ENCODE measurements around the gene SKIC8.

Gene SKIC8

GRCh38 chr15:78299101-78299930, at the start of gene SKIC8:
TSS of gene SKIC8 (minus strand) at chr15:78299609. CDS start at chr15:78295686, 3,923 bp downstream.
- DNase-seq (ENCODE audit: low read depth in 2 of 2): peak; percentile 80 to 89

DNA sequence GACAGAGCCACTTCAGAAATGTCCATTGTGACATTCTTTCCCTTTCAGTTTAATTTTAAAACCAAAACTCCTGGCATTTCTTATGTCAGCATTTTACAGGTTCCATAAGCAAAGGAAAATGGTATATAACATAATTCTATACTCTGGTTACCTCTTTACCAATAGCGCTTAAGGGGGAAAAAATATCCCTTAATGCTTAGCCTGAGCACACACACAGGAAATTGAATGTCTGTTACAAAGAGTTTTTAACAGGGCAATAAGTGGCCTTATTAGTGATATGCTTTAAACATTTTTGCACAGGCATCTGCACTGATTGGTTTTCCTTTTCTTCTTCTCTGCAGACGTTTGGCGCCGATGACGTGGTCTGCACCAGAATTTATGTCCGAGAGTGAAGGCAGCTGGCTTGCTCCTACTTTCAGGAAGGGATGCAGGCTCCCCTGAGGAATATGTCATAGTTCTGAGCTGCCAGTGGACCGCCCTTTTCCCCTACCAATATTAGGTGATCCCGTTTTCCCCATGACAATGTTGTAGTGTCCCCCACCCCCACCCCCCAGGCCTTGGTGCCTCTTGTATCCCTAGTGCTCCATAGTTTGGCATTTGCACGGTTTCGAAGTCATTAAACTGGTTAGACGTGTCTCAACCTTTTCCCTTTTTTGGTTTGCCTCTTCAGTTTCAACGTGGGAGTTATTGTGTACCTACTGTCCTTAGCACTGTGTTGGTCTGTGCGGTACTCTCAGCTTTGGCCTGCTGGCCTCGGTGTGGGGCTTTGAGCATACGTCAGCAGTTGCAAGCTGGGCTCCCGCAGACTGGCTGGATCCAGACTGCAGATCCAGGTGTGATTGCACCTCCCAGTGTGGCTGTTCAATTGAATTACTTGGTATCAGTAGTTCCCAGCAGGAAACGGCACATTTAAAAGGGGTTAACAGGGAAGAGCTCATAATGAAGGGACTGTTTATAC, 48.5 kb upstream of the SKIC8 start:
- no peak for DNase-seq (ENCODE audit: low read depth in 2 of 2)

DNA sequence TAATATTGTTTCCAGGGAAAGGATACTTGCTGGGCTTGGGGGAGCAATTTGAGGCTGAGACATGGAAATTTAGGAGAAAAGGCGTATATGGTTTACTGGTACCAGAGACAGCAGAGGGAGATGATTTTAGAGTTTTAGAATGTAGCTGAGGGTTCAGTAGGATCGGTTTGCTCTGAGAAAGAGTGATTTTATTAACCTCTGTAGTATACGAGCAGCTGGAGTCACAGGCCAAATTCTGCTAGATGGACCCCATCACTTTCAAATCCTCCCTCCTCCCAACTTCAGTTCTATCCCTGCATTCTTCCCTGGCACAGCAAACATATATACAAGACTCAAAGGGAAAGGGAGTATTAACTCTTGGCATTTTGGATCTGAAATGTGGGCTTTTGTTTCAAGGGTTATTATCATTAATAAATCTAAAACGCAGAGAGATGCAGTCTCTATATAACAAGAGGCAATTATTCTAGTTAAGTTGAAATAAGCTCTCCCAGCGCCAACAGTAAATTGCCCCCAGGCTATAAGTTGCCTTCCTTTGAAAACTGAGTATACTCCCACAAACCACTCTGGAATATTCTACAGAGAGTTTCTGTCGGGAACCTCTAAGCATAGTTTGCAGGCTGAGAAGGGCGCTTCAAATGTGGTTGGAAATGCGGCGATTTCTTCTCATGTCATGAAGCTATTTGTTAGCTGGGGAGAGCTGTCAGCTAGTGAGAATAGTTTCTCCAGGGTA, 46.2 kb upstream of the SKIC8 start:
- no peak for DNase-seq (ENCODE audit: low read depth in 2 of 2)

- no peak for DNase-seq (ENCODE audit: low read depth in 2 of 2)
These were observed 44.1 kb upstream of the SKIC8 start for GRCh38 chr15:78343276-78344060.

DNA sequence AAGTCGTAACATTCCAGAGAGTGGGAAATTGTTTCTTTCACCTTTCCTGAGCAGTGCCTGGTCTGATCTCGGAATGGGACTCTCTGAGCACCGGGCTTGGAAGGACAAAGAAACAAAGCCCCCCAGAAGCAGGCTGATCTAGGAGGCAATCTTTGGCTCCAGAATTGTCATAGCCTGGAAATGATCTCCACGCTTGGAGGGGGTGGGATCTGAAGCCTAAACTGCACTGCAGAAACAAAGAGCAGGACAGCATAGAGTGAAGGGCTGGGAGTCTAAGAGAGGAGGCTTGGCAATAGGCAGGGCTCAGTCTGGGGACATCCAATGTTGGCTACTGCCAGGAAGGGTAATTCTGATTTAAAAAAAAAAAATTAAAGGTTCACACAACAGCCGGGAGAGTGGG, 42.6 kb upstream of the SKIC8 start:
- no peak for DNase-seq (ENCODE audit: low read depth in 2 of 2)

DNA sequence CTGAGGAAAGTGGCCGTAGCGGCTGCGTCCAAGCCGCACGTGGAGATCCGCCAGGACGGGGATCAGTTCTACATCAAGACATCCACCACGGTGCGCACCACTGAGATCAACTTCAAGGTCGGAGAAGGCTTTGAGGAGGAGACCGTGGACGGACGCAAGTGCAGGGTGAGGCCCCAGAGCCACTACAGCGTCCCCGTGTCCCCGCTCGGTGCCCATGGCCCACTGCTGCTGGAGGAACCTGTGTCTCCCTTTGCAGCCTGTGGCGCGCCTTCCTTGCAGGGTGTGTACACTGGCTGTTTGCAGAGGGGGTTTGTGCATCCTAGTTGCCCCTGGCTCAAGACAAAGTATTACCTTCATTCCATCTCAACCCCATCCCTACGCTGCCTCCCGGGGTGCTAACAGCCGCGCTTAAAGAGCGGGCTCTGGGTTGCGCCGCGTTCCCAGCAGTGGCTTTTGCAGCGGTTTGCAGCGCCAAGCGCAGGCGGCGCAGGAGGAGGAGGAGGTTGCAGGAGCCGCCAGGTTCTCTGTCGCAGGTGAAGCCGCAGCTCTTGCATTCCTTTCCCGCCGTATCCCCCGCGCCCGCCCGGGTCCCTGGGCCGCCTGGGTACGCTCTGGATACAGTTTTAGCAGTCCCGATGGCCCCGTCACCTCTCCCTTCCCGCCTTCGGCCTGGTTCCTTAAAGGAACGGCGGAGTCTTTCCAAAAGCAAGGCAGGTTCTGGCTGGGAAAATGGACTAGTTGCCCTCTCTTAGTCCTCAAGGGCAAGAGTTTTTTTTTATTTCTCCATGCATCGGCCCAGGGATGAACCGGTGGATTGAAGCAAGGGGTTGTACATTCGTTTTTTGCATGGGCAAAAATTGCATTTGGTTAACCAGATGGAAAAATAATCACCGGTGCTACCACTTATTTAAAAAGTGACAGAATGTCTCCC, 41.9 kb upstream of the SKIC8 start:
- DNase-seq (ENCODE audit: low read depth in 2 of 2): no peak

- DNase-seq (ENCODE audit: low read depth in 2 of 2): no peak
These were observed 41.0 kb upstream of the SKIC8 start, which contains the start of gene CRABP1 for GRCh38 chr15:78340231-78341056. TSS of gene CRABP1 (plus strand) at chr15:78340353. CDS start at chr15:78340429, 76 bp downstream.

DNA sequence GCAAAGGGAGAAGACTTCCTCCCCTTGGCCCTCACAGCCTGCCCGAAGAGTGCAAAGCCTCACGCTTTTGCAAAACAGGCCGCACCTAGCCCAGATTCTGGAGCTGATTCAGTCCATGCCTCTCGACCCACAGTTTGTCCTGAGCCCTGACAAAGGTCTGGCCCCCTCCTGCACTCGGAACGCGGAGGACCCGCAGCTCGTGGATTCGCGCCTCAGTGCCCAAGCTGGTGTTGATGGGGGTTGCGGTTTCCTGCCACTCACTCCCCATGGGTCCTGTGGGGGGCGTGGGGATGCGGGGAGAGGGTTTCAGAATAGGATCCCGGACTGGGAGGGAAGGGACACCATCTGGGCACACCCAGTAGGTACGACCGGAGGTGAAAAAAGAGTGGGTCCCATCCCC, 40.1 kb upstream of the SKIC8 start:
- DNase-seq (ENCODE audit: low read depth in 2 of 2): no peak

- no peak for DNase-seq (ENCODE audit: low read depth in 2 of 2)
These were observed 39.4 kb upstream of the SKIC8 start for GRCh38 chr15:78338781-78339180.

- no peak for DNase-seq (ENCODE audit: low read depth in 2 of 2)
These were observed 36.6 kb upstream of the SKIC8 start for GRCh38 chr15:78335985-78336384.

DNA sequence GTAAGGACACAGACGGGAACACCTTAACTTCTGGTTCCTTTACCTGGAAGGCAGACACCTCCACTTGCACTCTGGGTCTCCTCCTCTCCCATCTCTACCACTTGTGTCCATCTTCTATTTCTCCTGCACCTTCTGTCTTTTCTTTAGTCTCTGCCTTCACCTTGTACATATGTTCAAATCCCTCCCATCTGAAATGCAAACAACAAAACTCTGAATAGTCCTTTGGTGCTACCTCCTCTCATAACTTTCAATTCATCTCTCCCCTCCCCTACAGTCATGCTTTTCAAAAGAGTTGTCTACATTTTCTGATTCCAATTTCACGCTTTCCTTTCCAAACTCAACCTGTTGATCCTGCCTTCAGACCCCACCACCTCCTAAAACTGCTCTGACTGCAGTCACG, 35.4 kb upstream of the SKIC8 start:
- no peak for DNase-seq (ENCODE audit: low read depth in 2 of 2)

DNA sequence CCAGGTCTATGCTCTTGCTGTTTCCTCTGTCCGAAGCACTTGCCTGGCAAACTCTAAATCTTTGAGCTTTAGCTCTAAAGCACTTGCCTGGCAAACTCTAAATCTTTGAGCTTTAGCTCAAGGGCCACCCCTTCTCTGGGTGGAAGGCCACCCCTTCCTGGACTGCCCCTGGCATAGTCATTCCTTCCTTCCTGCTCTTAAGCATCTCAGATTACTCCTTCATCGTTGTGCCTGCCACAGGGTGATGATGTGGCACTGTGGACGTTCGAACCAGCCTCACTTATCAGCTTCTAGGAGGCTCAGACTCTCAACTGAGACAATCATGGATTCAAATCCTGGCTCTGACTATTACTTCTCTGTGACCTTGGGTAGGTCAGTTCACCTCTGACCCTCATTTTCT, 30.2 kb upstream of the SKIC8 start:
- DNase-seq (ENCODE audit: low read depth in 2 of 2): no peak

DNA sequence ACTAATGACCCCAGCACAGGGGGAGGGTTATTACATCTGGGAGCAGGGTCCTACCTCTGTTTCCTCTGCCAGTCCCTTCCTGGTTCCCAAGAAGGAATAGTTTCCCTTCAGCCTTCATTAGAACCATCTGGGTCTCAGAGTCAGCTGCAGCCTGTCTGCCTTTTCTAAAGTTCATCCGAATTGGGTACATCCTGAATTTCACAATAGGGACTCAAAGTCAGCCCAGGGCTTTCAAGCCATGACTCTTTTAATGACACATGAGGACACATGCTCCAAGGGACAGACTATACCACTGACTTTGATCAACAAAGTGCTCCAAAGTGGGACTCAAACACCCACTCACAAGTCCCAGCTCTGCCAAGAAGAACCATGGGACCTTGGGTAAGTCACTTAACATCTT, 28.1 kb upstream of the SKIC8 start:
- DNase-seq (ENCODE audit: low read depth in 2 of 2): no peak

- no peak for DNase-seq (ENCODE audit: low read depth in 2 of 2)
These were observed 25.9 kb upstream of the SKIC8 start for GRCh38 chr15:78325092-78325843.

- no peak for DNase-seq (ENCODE audit: low read depth in 2 of 2)
These were observed 24.7 kb upstream of the SKIC8 start for GRCh38 chr15:78324144-78324543.

GRCh38 chr15:78323693-78324092, 24.3 kb upstream of the SKIC8 start:
- no peak for DNase-seq (ENCODE audit: low read depth in 2 of 2)

- DNase-seq (ENCODE audit: low read depth in 2 of 2): no peak
These were observed 23.5 kb upstream of the SKIC8 start for GRCh38 chr15:78322724-78323521.

GRCh38 chr15:78322243-78322642, 22.8 kb upstream of the SKIC8 start:
- DNase-seq (ENCODE audit: low read depth in 2 of 2): no peak

Measured in stimulated activated CD4-positive, alpha-beta T cell treated with anti-CD3 and anti-CD28 coated beads, Interleukin-15, amount 100 ng/mL, for 48 hours (primary cell).